Mucosa of rectum (tissue), 2 donors: ENCODE measurements around the gene TCF20.
A peak's percentile ranks its signal among the peaks of the same experiment; 100 is the strongest.

ENCODE experiments used
- H3K27ac ChIP-seq, 2 donors: one replicate each; pipeline ENCODE4 v1.7.0; 2013; ENCODE audit warnings: inconsistent platforms in 2 of 2, low read depth in 2 of 2, low read length in 2 of 2
- H3K27me3 ChIP-seq, 2 donors: one replicate each; pipeline ENCODE4 v1.7.0; 2013; ENCODE audit warnings: low read length in 2 of 2; ENCODE audit not compliant: control insufficient read depth in 2 of 2, insufficient read depth in 2 of 2
- H3K36me3 ChIP-seq, 2 donors: one replicate each; pipeline ENCODE4 v1.7.0; 2013; ENCODE audit warnings: low read length in 2 of 2; ENCODE audit not compliant: control insufficient read depth in 2 of 2, insufficient read depth in 2 of 2
- H3K4me1 ChIP-seq, 2 donors: one replicate each; pipeline ENCODE4 v1.7.0; 2013; ENCODE audit warnings: low read length in 2 of 2, mild to moderate bottlenecking in 1 of 2; ENCODE audit not compliant: control insufficient read depth in 2 of 2, insufficient read depth in 2 of 2
- H3K4me3 ChIP-seq, 2 donors: one replicate each; pipeline ENCODE4 v1.7.0; 2013; ENCODE audit warnings: low read length in 2 of 2
- H3K9ac ChIP-seq, 2 donors: one replicate each; pipeline ENCODE4 v1.7.0; 2013; ENCODE audit warnings: low read length in 2 of 2, low read depth in 1 of 2, mild to moderate bottlenecking in 1 of 2
- H3K9me3 ChIP-seq, 2 donors: one replicate each; pipeline ENCODE4 v1.7.0; 2013; ENCODE audit warnings: low read length in 2 of 2; ENCODE audit not compliant: control insufficient read depth in 2 of 2
- donor health status: healthy.
- donor health status: Normal muscosa, but diverticular disease.

Gene TCF20

DNA sequence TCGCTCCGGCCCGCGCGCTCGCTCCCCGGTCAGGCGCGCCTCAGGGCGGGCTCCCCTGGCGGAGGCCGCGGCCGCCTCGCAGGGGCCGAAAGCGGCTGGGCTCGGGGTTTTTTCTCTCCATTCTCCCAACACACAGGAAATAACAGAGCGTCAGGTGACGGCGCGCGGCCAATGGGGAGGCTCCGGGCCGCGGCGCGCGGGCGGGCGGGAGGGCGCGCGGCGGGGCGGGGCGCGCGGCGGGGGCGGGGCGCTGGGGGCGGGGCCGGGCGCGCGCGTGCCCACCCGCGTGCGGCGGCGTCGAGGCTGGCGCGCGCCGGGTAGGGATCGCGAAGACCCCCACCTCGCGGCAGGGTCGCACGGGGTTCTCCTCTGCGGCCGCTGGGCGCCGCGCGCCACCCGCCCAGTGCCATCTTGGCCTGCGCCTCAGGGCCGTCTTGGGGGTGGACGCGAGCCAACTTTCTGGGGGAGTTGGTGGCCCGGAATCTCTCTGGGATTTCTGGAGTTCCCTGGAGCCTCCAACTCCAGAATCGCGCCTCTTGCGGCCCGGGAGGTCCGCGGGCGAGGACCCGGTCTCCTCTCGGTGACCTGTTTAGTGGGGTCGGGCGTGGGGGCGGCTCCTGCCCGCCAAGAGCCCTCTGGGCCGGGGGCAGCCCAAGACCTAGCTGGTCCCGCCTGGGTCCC lies at the start of gene TCF20:
Gene TCF20, minus strand, starts transcription at position 144 of the 681 bp plus-strand sequence. CDS start 55,348 bp downstream, outside the sequence.
- Histone ChIP-seq H3K9ac (peak within 1 kb of the TSS; percentile 80 to 81), H3K36me3 (no peaks in the 10 kb centered on the region), H3K4me1 (peaks cover 9 to 25% of the 10 kb centered on the region in 2 donors)

DNA sequence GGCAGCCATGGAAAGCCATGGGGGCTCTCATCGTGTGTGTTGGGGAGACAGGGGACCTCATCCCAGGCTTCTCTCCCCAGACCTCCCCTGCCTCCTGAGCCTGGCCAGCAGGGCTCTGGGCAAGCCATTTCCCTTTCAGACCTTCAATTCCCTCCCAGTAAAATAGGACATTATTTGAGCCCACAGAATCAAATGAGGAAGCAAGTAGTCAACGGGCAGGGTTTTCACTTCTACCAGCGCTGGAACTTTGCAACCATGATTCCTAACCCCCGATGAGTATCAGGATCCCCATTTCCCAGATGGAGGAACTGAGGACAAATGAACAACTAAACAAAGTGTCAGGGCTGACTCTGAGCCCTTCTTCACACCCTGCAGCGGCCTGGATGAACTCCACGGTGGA lies 48.9 kb upstream of the TCF20 start:
- Histone ChIP-seq H3K27ac (peak overlapping the region; percentile 64 to 83), H3K4me3 (no peak overlapping the region), H3K27me3 (no peaks in the 10 kb centered on the region), H3K9me3 (no peaks in the 10 kb centered on the region), H3K9ac (no peak overlapping the region), H3K36me3 (no peaks in the 10 kb centered on the region), H3K4me1 (peaks cover 74 to 75% of the 10 kb centered on the region in 2 donors)

More for the DNA sequence above, at the start of gene TCF20:
- Histone ChIP-seq H3K9me3 (no peaks in the 10 kb centered on the region), H3K27ac (peak within 1 kb of the TSS; percentile 89), H3K4me3 (peak within 1 kb of the TSS; percentile 76 to 81), H3K27me3 (no peaks in the 10 kb centered on the region)

DNA sequence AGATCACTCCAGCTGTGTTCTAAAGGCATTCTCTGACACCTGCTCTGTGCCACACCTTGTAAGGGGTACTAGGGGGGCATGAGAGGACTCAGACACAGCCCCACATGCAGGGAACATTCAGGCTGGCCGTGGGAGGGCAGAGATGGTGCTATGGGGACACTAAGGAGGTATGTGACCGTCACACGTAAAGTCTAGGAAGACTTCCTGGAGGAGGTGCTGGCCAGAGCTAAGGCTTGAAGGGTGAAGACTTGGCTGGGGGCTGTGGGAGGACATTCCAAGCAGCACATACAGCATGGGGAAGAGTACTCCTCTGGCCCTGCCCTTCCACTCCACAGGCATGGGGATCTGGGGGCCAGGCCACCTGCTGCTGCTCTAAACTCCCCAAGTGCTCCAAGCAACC lies 48.5 kb upstream of the TCF20 start:
- H3K27me3 ChIP-seq: no peaks in the 10 kb centered on the region
- H3K36me3 ChIP-seq: no peaks in the 10 kb centered on the region
- no peaks in the 10 kb centered on the region for H3K9me3 ChIP-seq
- H3K27ac ChIP-seq: peak overlapping the region; percentile 64 to 83
- peaks cover 79% of the 10 kb centered on the region in 2 donors for H3K4me1 ChIP-seq
- H3K9ac ChIP-seq: peak overlapping the region in 1 of 2 donors; percentile 46
- no peak overlapping the region for H3K4me3 ChIP-seq

DNA sequence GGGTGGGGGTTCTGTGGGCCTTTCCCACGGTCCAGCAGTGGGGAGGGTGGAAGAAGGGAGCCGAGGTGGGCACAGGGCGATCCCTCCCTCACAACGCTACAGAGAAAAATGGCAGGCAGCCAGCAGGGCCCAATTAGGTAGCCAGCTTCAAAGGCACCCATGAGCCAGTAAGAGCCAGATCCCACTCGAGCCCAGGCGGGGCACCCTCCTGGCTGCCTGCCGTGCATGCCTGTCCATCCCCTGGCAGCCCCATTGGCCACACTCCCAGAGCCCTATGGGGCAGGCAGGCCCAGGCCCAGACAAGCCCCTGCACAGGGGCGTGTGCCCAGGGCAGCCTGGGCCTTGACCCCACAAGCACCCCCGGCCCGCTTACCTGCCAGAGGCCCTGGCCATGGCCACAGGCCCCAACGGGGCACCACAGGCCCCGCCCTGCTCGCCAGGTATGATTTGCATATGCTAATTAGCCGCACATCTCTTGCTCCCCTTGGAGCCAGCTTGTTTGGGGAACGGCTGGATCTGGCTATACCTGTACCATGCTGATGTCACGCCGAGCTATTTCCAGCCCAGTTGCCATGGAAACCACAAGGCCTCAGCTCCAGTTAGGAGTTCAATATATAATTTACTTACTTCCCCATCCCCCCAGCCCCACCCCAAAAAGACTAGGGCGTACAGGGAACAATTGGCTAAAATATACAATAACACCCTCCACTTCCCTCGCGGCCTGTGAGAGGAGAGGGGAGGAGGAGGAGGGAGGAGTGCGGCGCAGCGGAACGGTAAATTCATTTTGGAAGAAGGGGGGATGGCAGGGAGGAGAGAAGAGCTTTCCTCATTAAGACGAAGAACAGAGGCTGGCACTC lies 47.5 kb upstream of the TCF20 start:
- H3K27ac ChIP-seq: peak overlapping the region; percentile 83 to 94
- peaks cover 84 to 86% of the 10 kb centered on the region in 2 donors for H3K4me1 ChIP-seq
- no peaks in the 10 kb centered on the region for H3K9me3 ChIP-seq
- peak overlapping the region in 1 of 2 donors; percentile 74 for H3K9ac ChIP-seq
- no peak overlapping the region for H3K4me3 ChIP-seq
- H3K36me3 ChIP-seq: no peaks in the 10 kb centered on the region
- peaks cover 0 to under 1% of the 10 kb centered on the region in 2 donors for H3K27me3 ChIP-seq

DNA sequence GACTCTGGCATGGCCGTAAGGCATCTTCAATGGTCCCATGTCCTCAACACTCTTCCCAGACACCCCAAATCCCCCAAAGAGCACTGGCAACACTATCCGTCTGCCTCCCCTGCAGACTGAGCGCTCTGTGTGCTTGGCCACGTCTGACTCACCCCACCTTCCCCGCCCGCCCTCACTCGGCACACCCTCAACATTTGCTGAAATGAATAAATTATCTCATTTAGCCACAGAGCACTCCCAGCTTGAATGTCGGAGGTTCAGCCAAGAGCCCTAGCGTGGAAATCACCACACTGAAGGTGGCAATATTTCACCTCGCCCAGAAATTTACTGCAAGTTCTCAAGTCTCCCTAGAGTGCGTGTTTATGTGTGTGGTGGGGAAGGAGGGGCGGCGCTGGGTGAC lies 46.6 kb upstream of the TCF20 start:
- Histone ChIP-seq H3K9ac (peak overlapping the region; percentile 69 to 80), H3K4me3 (peak overlapping the region; percentile 67 to 69), H3K36me3 (no peaks in the 10 kb centered on the region), H3K9me3 (no peaks in the 10 kb centered on the region), H3K27ac (peak overlapping the region; percentile 83 to 94), H3K27me3 (peaks cover 0 to 2% of the 10 kb centered on the region in 2 donors), H3K4me1 (peaks cover 80 to 82% of the 10 kb centered on the region in 2 donors)

DNA sequence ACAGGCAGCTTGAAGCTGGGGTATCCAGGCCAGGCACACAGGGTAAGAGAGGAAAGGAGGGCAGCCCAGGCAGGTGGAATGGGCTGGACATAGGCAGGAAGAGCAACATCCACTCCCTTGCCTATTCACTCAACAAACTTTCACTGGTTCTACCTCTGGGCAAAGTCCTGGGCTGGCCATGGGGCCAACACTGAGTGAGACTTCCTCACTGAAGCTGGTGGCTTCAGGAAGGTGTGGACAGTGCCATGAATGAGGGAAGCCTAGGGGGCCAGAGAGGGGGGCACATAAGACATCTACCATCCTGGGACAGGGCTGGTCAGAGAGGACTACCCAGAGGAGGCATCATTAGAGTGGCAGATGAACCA lies 44.9 kb upstream of the TCF20 start:
- peak overlapping the region in 1 of 2 donors; percentile 6 for H3K4me3 ChIP-seq
- H3K27ac ChIP-seq: peak overlapping the region; percentile 79 to 84
- H3K4me1 ChIP-seq: peaks cover 67 to 69% of the 10 kb centered on the region in 2 donors
- H3K9me3 ChIP-seq: no peaks in the 10 kb centered on the region
- H3K27me3 ChIP-seq: peaks cover 0 to 2% of the 10 kb centered on the region in 2 donors
- H3K36me3 ChIP-seq: no peaks in the 10 kb centered on the region
- peak overlapping the region; percentile 47 to 57 for H3K9ac ChIP-seq

DNA sequence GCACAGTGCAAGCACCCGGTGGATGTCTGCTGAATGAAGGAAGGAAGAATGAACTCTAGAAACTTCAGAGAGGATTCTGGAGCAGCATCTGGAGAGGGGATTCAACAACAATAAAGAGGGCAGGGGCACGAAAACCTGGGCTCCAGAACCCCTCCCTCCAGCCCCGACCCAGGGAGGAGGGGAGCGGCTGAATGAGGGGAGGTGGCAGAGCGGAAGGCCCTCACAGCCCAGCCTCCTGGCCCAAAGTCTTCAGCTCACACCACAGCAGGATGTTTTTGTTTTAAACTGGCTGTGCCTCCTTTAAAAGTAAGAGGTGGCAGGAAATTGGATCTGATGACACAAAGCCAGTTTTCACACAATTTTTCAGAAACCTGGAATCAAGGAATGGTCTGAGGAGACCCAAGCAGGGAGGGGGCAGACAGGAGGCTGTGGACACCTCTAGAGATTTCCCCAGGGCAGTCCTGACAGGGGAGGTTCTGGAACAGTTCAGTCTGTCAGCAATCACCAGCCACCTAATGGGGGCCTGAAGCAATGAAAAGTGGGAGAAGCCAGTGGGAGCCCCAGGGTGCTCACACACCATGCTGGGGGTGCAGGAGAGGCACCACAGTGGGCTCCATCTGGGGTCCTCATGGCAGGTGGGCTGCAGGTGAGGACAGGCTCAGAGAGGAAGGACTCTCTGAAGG lies 44.4 kb upstream of the TCF20 start:
- peaks cover 62 to 63% of the 10 kb centered on the region in 2 donors for H3K4me1 ChIP-seq
- no peaks in the 10 kb centered on the region for H3K9me3 ChIP-seq
- H3K9ac ChIP-seq: peak overlapping the region; percentile 14 to 57
- peak overlapping the region; percentile 79 to 84 for H3K27ac ChIP-seq
- H3K4me3 ChIP-seq: peak overlapping the region; percentile 1 to 6
- peaks cover 0 to 2% of the 10 kb centered on the region in 2 donors for H3K27me3 ChIP-seq
- no peaks in the 10 kb centered on the region for H3K36me3 ChIP-seq

DNA sequence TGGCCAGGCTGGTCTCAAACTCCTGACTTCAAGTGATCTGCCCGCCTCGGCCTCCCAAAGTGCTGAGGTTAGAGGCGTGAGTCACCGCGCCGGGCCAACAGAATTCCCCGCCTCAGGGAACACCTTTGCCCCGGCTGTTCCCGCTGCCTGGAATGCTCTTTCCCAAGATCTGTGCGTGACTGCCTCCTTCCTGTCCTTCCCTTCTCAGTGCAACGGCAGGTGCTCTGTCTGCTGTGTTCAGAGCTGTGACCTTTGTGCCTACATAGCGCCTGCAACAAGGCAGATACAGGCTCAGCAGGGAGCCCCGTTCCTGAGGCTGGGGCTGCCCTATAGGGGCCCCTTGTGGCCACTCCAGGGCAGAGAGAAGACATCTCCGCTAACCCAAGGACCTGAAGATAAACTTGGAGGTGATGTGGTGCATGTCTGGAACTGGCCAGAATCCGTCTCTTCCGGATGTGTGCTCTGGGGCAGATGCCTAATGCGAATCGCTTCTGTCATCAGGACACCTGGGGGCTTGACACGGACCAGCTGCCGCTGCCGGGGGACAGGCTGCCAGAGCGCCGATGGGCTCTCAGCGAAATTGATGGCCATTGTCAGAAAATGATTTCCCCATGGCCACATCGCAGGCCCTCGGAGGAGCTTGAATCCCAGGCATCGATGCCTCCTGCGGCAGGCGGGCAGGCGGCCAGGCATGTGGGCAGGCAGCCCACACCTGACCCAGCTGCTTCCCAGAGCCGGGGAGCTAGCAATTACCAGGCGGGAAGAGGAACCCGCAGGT lies 43.5 kb upstream of the TCF20 start:
- peak overlapping the region; percentile 79 to 84 for H3K27ac ChIP-seq
- peaks cover 53 to 55% of the 10 kb centered on the region in 2 donors for H3K4me1 ChIP-seq
- H3K27me3 ChIP-seq: peaks cover 0 to 2% of the 10 kb centered on the region in 2 donors
- no peaks in the 10 kb centered on the region for H3K9me3 ChIP-seq
- H3K4me3 ChIP-seq: peak overlapping the region; percentile 3 to 37
- H3K36me3 ChIP-seq: no peaks in the 10 kb centered on the region
- peak overlapping the region in 1 of 2 donors; percentile 57 for H3K9ac ChIP-seq

DNA sequence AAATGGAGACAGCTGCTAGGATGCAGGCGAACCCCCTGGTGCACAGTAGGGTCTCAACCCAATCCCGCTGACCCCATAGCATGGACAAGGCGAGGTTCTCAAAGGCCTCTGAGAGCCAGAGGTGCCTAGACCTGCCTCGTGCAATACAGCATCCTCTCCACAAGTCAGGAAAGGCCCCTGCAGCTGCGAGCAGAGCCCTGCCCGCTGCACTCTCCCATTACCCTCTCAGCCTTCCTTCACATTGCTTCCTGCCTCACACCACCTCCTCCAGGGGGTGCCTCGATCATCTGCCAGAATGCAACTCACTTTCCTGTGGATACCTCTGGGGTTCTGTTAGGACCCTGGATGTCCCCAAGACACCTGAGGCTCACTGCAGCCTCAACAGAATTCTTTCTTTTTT lies 42.8 kb upstream of the TCF20 start:
- peaks cover 0 to 2% of the 10 kb centered on the region in 2 donors for H3K27me3 ChIP-seq
- H3K36me3 ChIP-seq: no peaks in the 10 kb centered on the region
- no peak overlapping the region for H3K4me3 ChIP-seq
- peak overlapping the region; percentile 79 to 84 for H3K27ac ChIP-seq
- peak overlapping the region in 1 of 2 donors; percentile 57 for H3K9ac ChIP-seq
- peaks cover 45 to 47% of the 10 kb centered on the region in 2 donors for H3K4me1 ChIP-seq
- no peaks in the 10 kb centered on the region for H3K9me3 ChIP-seq
